ENCODE results near the gene CPNE5. TPM values are rescaled to one million over a fixed set of nuclear protein-coding genes. Genes with fewer than 3 reads are reported as not detected.

CPNE5 gene
- total RNA-seq, 1 experiment from 2014 or later: 0.59 TPM

Other genes with a start within 250 kb of the CPNE5 start
- 168 and 271 TPM in 2 replicates for gene SRSF3, start 245.1 kb downstream of the CPNE5 start, total RNA-seq (2014; rRNA removed; shearing (Covaris generic); ENCODE audit: low replicate concordance)
- 15.8 and 25.8 TPM in 2 replicates for gene CDKN1A, start 160.7 kb downstream of the CPNE5 start, total RNA-seq (2014; rRNA removed; shearing (Covaris generic); ENCODE audit: low replicate concordance)
- not detected in 2 replicates for gene RAB44, start 141.6 kb downstream of the CPNE5 start, total RNA-seq (2014; rRNA removed; shearing (Covaris generic); ENCODE audit: low replicate concordance)
- 52.9 and 54.4 TPM in 2 replicates for gene PPIL1, start 35.4 kb upstream of the CPNE5 start, total RNA-seq (2014; rRNA removed; shearing (Covaris generic); ENCODE audit: low replicate concordance)
- gene C6orf89, start 46.5 kb upstream of the CPNE5 start, total RNA-seq (2014; rRNA removed; shearing (Covaris generic); ENCODE audit: low replicate concordance): 19.6 and 32.0 TPM in 2 replicates
- gene PI16, start 115.3 kb upstream of the CPNE5 start, total RNA-seq (2014; rRNA removed; shearing (Covaris generic); ENCODE audit: low replicate concordance): not detected in 2 replicates
- gene MTCH1, start 146.8 kb upstream of the CPNE5 start, total RNA-seq (2014; rRNA removed; shearing (Covaris generic); ENCODE audit: low replicate concordance): 195 and 270 TPM in 2 replicates
- gene FGD2, start 166.2 kb upstream of the CPNE5 start, total RNA-seq (2014; rRNA removed; shearing (Covaris generic); ENCODE audit: low replicate concordance): 0.33 TPM in 1 of 2 replicates, not detected in the other